GM13976 (cell line): ENCODE measurements around the gene LAMC1.

Experiments
- DNase-seq: peaks from one replicate; pipeline ENCODE4 v3.0.0; 2012; ENCODE audit warnings: low spot score
- in situ Hi-C: fragments of 300-500 bp; cut with MboI; formaldehyde crosslinking; loops from one replicate; pipeline ENCODE4 v1.12.0; 2022; ENCODE audit warnings: low sequenced_read_pairs, mixed read lengths, inconsistent platforms; ENCODE audit not compliant: unreplicated experiment
- TF ChIP-seq, protein P1 (sequence below): IDR thresholded peaks from 2 replicates; pipeline ENCODE4 v1.5.1; 2012; ENCODE audit warnings: borderline replicate concordance, mild to moderate bottlenecking; ENCODE audit not compliant: insufficient read depth; ENCODE audit errors: extremely low read depth, missing control alignments, control extremely low read depth

The LAMC1 gene

GRCh38 chr1:183029591-183030000 lies 6.4 kb downstream of the LAMC1 start:
- in situ Hi-C loops, result no loop called here
- DNase-seq, result no peak
- TF ChIP-seq, protein P1, sequence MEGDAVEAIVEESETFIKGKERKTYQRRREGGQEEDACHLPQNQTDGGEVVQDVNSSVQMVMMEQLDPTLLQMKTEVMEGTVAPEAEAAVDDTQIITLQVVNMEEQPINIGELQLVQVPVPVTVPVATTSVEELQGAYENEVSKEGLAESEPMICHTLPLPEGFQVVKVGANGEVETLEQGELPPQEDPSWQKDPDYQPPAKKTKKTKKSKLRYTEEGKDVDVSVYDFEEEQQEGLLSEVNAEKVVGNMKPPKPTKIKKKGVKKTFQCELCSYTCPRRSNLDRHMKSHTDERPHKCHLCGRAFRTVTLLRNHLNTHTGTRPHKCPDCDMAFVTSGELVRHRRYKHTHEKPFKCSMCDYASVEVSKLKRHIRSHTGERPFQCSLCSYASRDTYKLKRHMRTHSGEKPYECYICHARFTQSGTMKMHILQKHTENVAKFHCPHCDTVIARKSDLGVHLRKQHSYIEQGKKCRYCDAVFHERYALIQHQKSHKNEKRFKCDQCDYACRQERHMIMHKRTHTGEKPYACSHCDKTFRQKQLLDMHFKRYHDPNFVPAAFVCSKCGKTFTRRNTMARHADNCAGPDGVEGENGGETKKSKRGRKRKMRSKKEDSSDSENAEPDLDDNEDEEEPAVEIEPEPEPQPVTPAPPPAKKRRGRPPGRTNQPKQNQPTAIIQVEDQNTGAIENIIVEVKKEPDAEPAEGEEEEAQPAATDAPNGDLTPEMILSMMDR, result no peak

DNA sequence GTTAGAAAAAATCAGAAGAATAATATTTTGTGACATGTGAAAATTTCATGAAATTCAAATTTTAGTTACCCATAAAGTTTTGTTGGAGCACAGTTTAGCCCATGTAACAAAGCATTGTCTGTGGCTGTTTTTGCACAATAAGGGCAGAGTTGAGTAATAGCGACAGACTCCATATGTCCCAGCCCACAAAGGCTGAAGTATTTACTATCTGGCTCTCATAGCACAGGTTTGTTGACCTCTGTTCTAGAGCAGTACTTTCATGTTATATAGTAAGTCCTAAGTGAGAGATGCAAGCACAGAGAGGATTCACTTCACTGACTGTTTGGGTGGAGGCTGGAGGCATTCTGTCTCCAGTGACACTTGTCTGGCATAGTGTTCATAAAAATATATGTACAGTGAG lies 6.8 kb downstream of the LAMC1 start:
- no peak for DNase-seq
- in situ Hi-C loops, result no loop called here
- TF ChIP-seq, protein P1, result no peak

DNA sequence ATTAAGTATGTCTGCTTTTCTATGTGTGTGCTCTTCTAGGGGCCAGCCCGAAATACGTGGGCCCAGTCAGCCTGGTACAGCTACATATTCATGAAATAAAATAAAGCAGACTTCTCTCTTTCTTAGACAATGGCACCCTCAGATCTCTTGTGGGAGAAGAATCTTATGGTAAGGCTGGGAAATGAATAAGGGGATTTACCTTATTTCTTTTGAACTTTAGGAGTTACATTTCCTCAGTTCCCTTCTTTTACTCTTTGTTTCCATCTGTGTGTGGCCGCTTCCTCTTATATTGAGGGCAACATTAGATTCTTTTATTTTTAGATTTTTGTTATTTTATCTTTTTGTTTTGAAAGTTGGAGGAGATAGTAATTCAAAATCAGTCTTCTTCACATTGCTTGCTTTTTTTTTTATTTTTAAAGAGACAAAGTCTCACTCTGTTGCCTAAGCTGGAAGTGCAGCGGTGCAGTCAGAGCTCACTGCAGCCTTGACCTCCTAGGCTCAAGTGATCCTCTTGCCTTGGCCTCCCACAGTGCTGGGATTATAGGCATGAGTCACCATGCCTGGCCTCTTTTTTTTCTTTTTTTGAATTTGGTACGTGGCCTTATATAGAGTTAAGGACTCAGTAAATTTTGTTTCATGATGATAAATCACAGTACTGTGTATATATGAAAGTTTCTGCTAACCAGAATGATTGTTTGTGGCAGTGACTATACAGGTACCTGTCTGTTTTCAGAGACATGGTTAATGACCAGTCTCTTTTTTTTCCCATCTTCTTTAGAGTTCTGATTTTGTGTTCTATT lies 9.1 kb downstream of the LAMC1 start:
- DNase-seq, result no peak
- in situ Hi-C loops, result no loop called here
- TF ChIP-seq, protein P1, result no peak

DNA sequence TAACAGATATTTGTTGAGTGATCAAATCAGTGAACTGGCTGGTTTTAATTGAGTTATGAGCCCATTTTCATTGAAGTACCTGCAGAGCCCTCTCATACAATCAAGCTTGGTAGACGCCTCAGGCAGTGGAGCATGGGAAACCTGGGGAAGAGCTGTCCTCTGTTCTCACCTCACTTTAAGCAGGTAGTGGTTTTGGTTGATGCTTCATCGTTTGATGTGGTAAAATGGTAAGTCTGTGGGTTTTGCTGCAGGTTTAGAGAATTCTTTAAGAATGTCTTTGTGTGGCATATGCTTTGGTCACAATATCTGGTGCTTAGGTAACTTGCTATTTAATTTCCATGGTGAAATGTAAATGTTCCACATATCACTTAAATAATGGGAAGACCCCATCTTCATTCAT lies 10.0 kb downstream of the LAMC1 start:
- in situ Hi-C loops, result no loop called here
- no peak for DNase-seq
- TF ChIP-seq, protein P1, result no peak

DNA sequence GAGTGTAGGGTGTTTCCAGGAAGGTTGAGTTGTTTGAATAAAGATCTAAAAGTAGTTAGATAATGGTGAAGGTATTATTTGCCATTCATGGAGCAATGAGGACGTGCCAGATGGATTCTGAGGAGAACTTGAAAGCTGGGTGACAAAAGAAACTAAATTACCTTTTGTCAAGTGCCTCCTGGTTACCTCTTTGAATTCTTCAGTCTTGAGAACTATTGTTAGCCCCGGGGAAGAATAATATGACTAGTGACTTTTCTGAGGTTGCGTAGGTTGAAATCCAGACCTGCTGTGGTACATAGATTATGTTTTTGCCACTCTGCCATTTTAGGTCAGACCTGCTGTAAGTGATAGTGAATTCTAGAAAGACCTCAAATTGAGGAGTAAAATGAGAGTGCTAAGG lies 11.5 kb downstream of the LAMC1 start:
- no peak for DNase-seq
- in situ Hi-C loops, result no loop called here
- TF ChIP-seq, protein P1, result no peak

DNA sequence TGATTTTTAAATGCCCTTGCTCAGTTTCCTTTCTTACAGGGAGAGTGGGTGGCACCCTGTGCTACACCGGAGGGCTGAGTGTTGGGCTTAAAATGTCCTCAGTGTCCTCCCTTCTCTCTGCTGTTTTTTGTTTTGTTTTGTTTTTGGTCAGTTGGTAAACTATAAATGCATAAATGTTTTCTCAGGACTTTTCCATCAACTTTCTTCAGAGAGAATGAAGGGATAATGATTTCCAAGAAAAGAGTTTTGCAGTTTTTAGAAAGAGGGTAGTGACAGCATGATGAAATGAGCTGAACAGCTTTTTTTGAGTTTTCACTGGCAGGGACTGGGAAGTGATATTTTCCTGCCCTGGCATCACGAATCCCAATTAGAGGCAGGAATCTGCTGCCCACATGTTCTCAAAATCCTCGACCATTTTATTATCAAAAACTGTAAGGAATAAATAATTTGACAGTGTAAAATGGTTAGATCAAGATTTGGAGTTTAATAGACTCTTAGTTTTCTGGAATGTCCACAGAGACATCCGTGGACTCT lies 15.2 kb downstream of the LAMC1 start:
- TF ChIP-seq, protein P1, result no peak
- in situ Hi-C loops, result no loop called here
- no peak for DNase-seq
